H1 (cell line): ENCODE data around the gene ZSCAN30. TPM values are rescaled to one million over a fixed set of nuclear protein-coding genes. Genes with fewer than 3 reads are reported as not detected.

ENCODE experiments used
- CTCF ChIA-PET: fragments of 300-600 bp; sonication (Branson Sonifier 250); formaldehyde crosslinking; loops from one replicate; lab custom pipeline; 2021; ENCODE audit not compliant: partially characterized antibody; lab: Charles Lee
- POLR2A ChIA-PET: fragments of 300-600 bp; sonication (Branson Sonifier 250); formaldehyde crosslinking; loops from one replicate; lab custom pipeline; 2021; ENCODE audit warnings: inconsistent platforms; ENCODE audit not compliant: partially characterized antibody; lab: Charles Lee
- DNase-seq, 2 experiments: peaks; one replicate each; pipeline versions ENCODE4 v3.0.0 to v3.0.0-alpha.2; 2010 to 2022; ENCODE audit warnings: low spot score in 2 of 2, low read depth in 1 of 2, mixed read lengths in 1 of 2
- FAIRE-seq: peaks from 2 replicates; lab custom pipeline; 2011; peaks lifted over from hg19 to GRCh38; lab: Jason Lieb, UNC
- H2AFZ ChIP-seq: 2 replicates; pipeline ENCODE4 v1.8.1; 2012; ENCODE audit warnings: low read length, inconsistent platforms
- H2AK5ac ChIP-seq: 2 replicates; pipeline ENCODE4 v1.6.1; 2013; ENCODE audit warnings: low read depth, low read length
- H2BK120ac ChIP-seq: replicated peaks from 2 replicates; pipeline ENCODE3; 2013; ENCODE audit warnings: low read depth, low read length, inconsistent platforms
- H2BK12ac ChIP-seq: 2 replicates; pipeline ENCODE4 v1.6.1; 2013; ENCODE audit warnings: low read depth, low read length
- H2BK15ac ChIP-seq: 2 replicates; pipeline ENCODE4 v1.6.1; 2013; ENCODE audit warnings: low read length
- H2BK20ac ChIP-seq: 2 replicates; pipeline ENCODE4 v1.6.1; 2013; ENCODE audit warnings: low read length
- H2BK5ac ChIP-seq: 2 replicates; pipeline ENCODE4 v1.6.1; 2013; ENCODE audit warnings: low read depth, low read length
- H3K14ac ChIP-seq: 2 replicates; pipeline ENCODE4 v1.6.1; 2013; ENCODE audit warnings: inconsistent platforms; ENCODE audit not compliant: insufficient read length
- H3K18ac ChIP-seq: 2 replicates; pipeline ENCODE4 v1.6.1; 2013; ENCODE audit warnings: low read length; ENCODE audit errors: extremely low read depth
- H3K23ac ChIP-seq: 2 replicates; pipeline ENCODE4 v1.6.1; 2013; ENCODE audit warnings: inconsistent platforms; ENCODE audit not compliant: insufficient read length
- H3K23me2 ChIP-seq: 2 replicates; pipeline ENCODE4 v1.6.1; 2013; ENCODE audit warnings: low read depth, low read length
- H3K27ac ChIP-seq: 2 replicates; pipeline ENCODE4 v1.6.1; 2011; ENCODE audit warnings: low read depth, low read length, inconsistent platforms
- H3K27me3 ChIP-seq, 4 experiments: replicated peaks in 1 of 4; 1 replicate in 1 of 4; 2 replicates in 3 of 4; pipeline versions ENCODE4 v1.6.1 to v1.8.1; 2011 to 2013; ENCODE audit warnings: low read length in 3 of 4, mild to moderate bottlenecking in 3 of 4, inconsistent platforms in 2 of 4, mixed read lengths in 2 of 4, moderate library complexity in 1 of 4; ENCODE audit not compliant: control insufficient read depth in 3 of 4, insufficient read depth in 3 of 4; ENCODE audit errors: extremely low read depth in 1 of 4
- H3K36me3 ChIP-seq, 4 experiments: 2 replicates each; pipeline versions ENCODE4 v1.6.1 to v1.8.1; 2011 to 2013; ENCODE audit warnings: mild to moderate bottlenecking in 4 of 4, low read length in 3 of 4, moderate library complexity in 2 of 4, control low read depth in 1 of 4, inconsistent platforms in 1 of 4; ENCODE audit not compliant: insufficient read depth in 4 of 4, control insufficient read depth in 2 of 4
- H3K4ac ChIP-seq: replicated peaks from 2 replicates; pipeline ENCODE3; 2013; ENCODE audit warnings: low read length, low read depth, mixed read lengths, inconsistent platforms; ENCODE audit not compliant: insufficient read length
- H3K4me1 ChIP-seq, 4 experiments: replicated peaks in 1 of 4; 1 replicate in 1 of 4; 2 replicates in 3 of 4; pipeline versions ENCODE4 v1.6.1 to v1.8.1; 2011 to 2013; ENCODE audit warnings: low read length in 3 of 4, inconsistent platforms in 2 of 4, mixed read lengths in 1 of 4; ENCODE audit not compliant: insufficient read depth in 4 of 4, control insufficient read depth in 3 of 4
- H3K4me2 ChIP-seq, 2 experiments: 2 replicates each; pipeline versions ENCODE4 v1.6.1 to v1.8.1; 2011 to 2013; ENCODE audit warnings: low read depth in 2 of 2, low read length in 2 of 2, control low read depth in 1 of 2, inconsistent platforms in 1 of 2, mild to moderate bottlenecking in 1 of 2; ENCODE audit not compliant: insufficient read depth in 1 of 2
- H3K4me3 ChIP-seq, 4 experiments: fragments of 200-600, 300-600 bp in 1 of 4; sonication (generic), shearing (Covaris generic), sonication (Bioruptor Twin) in 1 of 4; 2 replicates each; pipeline versions ENCODE4 v1.5.1 to v1.8.1; 2011 to 2016; ENCODE audit warnings: low read length in 4 of 4, low read depth in 3 of 4, control low read depth in 2 of 4, inconsistent platforms in 2 of 4, mild to moderate bottlenecking in 2 of 4, mixed read lengths in 1 of 4, moderate library complexity in 1 of 4; ENCODE audit not compliant: insufficient read depth in 2 of 4; ENCODE audit errors: extremely low read depth in 1 of 4
- H3K56ac ChIP-seq: replicated peaks from 2 replicates; pipeline ENCODE3; 2013; ENCODE audit warnings: low read depth, mild to moderate bottlenecking, mixed read lengths, low read length, inconsistent platforms; ENCODE audit not compliant: insufficient read length
- H3K79me1 ChIP-seq: 2 replicates; pipeline ENCODE4 v1.6.1; 2013; ENCODE audit warnings: low read depth, low read length, control low read depth
- H3K79me2 ChIP-seq, 2 experiments: 2 replicates each; pipeline versions ENCODE4 v1.6.1 to v1.8.1; 2012 to 2013; ENCODE audit warnings: low read length in 2 of 2, mild to moderate bottlenecking in 2 of 2, inconsistent platforms in 1 of 2; ENCODE audit not compliant: insufficient read depth in 2 of 2, control insufficient read depth in 1 of 2
- H3K9ac ChIP-seq, 4 experiments: replicated peaks in 1 of 4; 1 replicate in 1 of 4; 2 replicates in 3 of 4; pipeline versions ENCODE4 v1.6.1 to v1.8.1; 2011 to 2013; ENCODE audit warnings: low read depth in 3 of 4, low read length in 3 of 4, control low read depth in 2 of 4, mild to moderate bottlenecking in 2 of 4, moderate library complexity in 2 of 4, inconsistent platforms in 1 of 4; ENCODE audit errors: extremely low read depth in 1 of 4
- H3K9me3 ChIP-seq, 2 experiments: 2 replicates each; pipeline versions ENCODE4 v1.6.1 to v1.8.1; 2012 to 2013; ENCODE audit warnings: mild to moderate bottlenecking in 2 of 2, moderate library complexity in 2 of 2, control low read depth in 1 of 2, inconsistent platforms in 1 of 2, low read depth in 1 of 2, low read length in 1 of 2, mixed read lengths in 1 of 2; ENCODE audit not compliant: insufficient read depth in 2 of 2
- H4K20me1 ChIP-seq, 2 experiments: replicated peaks in 1 of 2; 2 replicates each; pipeline versions ENCODE3 to v1.8.1; 2011 to 2013; ENCODE audit warnings: inconsistent platforms in 2 of 2, low read length in 2 of 2, mild to moderate bottlenecking in 1 of 2; ENCODE audit not compliant: insufficient read depth in 2 of 2, control insufficient read depth in 1 of 2
- H4K5ac ChIP-seq: 2 replicates; pipeline ENCODE4 v1.6.1; 2013; ENCODE audit warnings: low read length, low read depth, mixed read lengths, inconsistent platforms; ENCODE audit not compliant: insufficient read length
- H4K8ac ChIP-seq: 2 replicates; pipeline ENCODE4 v1.8.0; 2013; ENCODE audit warnings: mild to moderate bottlenecking, moderate library complexity, low read length, inconsistent platforms; ENCODE audit not compliant: insufficient read depth; ENCODE audit errors: extremely low read depth
- H4K91ac ChIP-seq: replicated peaks from 2 replicates; pipeline ENCODE3; 2013; ENCODE audit warnings: low read length, mixed read lengths, inconsistent platforms; ENCODE audit not compliant: insufficient read length
- ASH2L ChIP-seq: fragments of 200-600, 300-600 bp; sonication (generic); IDR thresholded peaks from one replicate; pipeline ENCODE4 v1.7.1; 2017; ENCODE audit warnings: low read length
- CREB1 ChIP-seq: IDR thresholded peaks from 2 replicates; pipeline ENCODE4 v1.6.1; 2012; ENCODE audit warnings: inconsistent platforms
- HDAC6 ChIP-seq: IDR thresholded peaks from one replicate; pipeline ENCODE4 v1.7.1; 2012; ENCODE audit warnings: low read depth, mild to moderate bottlenecking, inconsistent platforms, low read length, moderate library complexity
- POLR2AphosphoS5 ChIP-seq: IDR thresholded peaks from 2 replicates; pipeline ENCODE4 v1.6.1; 2011; ENCODE audit warnings: low read depth, low read length
- SUZ12 ChIP-seq: fragments of 200-600 bp; sonication (generic); IDR thresholded peaks from 2 replicates; pipeline ENCODE4 v1.6.1; 2012; ENCODE audit warnings: mild to moderate bottlenecking, inconsistent platforms, low read length, moderate library complexity, mixed read lengths
- polyA plus RNA-seq, 7 experiments: library from polyadenylated mRNA; depleted of rRNA in 3 of 7; stranded (reverse) in 5 of 7; unstranded in 2 of 7; fragments of >200 nt in 5 of 7; fragments of 200-250 nt in 2 of 7; gene quantifications; 1 replicate in 5 of 7; 2 replicates in 1 of 7; 4 replicates in 1 of 7; pipeline versions ENCODE4 v1.2.1 to v1.2.3, GENCODE V29; 2011 to 2013; ENCODE audit warnings: missing spikeins in 2 of 7, mixed read lengths in 2 of 7
- total RNA-seq: library from RNA; stranded (reverse); fragmentation: NEBNext Ultra II Directional; extraction: Animal tissue kit (Norgen Biotek cat#: 25700); gene quantifications from 2 replicates; pipeline ENCODE4 v1.2.1, GENCODE V29; 2021
- TF ChIP-seq, protein P1 (sequence below): IDR thresholded peaks from 2 replicates; pipeline ENCODE4 v1.6.1; 2012; ENCODE audit warnings: low read length, inconsistent platforms
- TF ChIP-seq, protein P2 (sequence below): IDR thresholded peaks from 2 replicates; pipeline ENCODE4 v1.6.1; 2011; ENCODE audit warnings: low read length, improper control_type of control experiment

The ZSCAN30 gene
- total and polyA plus RNA-seq, 2 of the 8 experiments (the other 6 are each of a cell fraction or from before 2014, with no cell fraction given), result 4.4 to 10.3 TPM

DNA sequence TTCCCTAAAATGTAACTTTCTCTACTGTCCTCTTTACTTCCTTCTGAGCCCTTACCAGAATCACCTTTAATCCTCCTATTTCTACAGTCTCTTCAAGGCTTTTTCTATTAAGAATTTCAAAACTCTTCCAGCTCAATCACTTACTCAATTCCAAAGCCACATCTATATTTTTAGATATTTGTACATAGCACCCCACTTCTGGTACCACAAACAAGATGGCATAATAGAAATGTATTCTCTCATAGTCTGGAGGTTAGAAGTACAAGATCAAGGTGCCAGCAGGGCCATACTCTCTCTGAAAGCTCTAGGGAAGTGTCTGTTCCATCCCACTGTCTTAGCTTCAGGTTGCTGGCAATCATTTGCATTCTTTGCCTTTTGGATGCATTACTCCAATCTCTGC is 11.1 kb downstream of the ZSCAN30 start:
- CTCF ChIA-PET, result no interaction called here
- no peak overlapping the region for H3K14ac ChIP-seq
- POLR2A ChIA-PET, result interaction anchor here (2.2 kb wide), 1 partner anchor 11 kb away, joined by 8 read pairs; the partner anchor contains the start of gene ZSCAN30
- peaks cover 19% of the 10 kb centered on the region in 2 experiments for H3K9me3 ChIP-seq
- no peak overlapping the region for H4K91ac ChIP-seq
- no peaks in the 10 kb centered on the region for H3K79me1 ChIP-seq
- H3K4me3 ChIP-seq, result no peak overlapping the region
- DNase-seq (no peak), FAIRE-seq (no peak)
- no peak overlapping the region for H4K8ac ChIP-seq
- no peaks in the 10 kb centered on the region; the same call in 1 of the 2 replicates for H3K23me2 ChIP-seq
- no peak overlapping the region for H2BK12ac ChIP-seq
- no peak overlapping the region for H3K18ac ChIP-seq
- peaks cover 0 to 8% (median 4%) of the 10 kb centered on the region in 4 experiments; a peak in 5 of 8 replicates for H3K36me3 ChIP-seq
- H2BK5ac ChIP-seq, result no peak overlapping the region
- no peak overlapping the region for H4K5ac ChIP-seq
- H3K56ac ChIP-seq, result no peak overlapping the region
- TF ChIP-seq SUZ12 (no peak), ASH2L (no peak), HDAC6 (no peak), POLR2AphosphoS5 (no peak), CREB1 (no peak)
- TF ChIP-seq, protein P1, sequence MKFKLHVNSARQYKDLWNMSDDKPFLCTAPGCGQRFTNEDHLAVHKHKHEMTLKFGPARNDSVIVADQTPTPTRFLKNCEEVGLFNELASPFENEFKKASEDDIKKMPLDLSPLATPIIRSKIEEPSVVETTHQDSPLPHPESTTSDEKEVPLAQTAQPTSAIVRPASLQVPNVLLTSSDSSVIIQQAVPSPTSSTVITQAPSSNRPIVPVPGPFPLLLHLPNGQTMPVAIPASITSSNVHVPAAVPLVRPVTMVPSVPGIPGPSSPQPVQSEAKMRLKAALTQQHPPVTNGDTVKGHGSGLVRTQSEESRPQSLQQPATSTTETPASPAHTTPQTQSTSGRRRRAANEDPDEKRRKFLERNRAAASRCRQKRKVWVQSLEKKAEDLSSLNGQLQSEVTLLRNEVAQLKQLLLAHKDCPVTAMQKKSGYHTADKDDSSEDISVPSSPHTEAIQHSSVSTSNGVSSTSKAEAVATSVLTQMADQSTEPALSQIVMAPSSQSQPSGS, result no peak
- TF ChIP-seq, protein P2, sequence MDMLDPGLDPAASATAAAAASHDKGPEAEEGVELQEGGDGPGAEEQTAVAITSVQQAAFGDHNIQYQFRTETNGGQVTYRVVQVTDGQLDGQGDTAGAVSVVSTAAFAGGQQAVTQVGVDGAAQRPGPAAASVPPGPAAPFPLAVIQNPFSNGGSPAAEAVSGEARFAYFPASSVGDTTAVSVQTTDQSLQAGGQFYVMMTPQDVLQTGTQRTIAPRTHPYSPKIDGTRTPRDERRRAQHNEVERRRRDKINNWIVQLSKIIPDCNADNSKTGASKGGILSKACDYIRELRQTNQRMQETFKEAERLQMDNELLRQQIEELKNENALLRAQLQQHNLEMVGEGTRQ, result no peak
- H4K20me1 ChIP-seq, result no peaks in the 10 kb centered on the region
- no peaks in the 10 kb centered on the region for H3K27me3 ChIP-seq
- no peak overlapping the region for H2AK5ac ChIP-seq
- H3K23ac ChIP-seq, result no peak overlapping the region
- no peak overlapping the region for H3K27ac ChIP-seq
- H3K4me1 ChIP-seq, result no peaks in the 10 kb centered on the region
- H2AFZ ChIP-seq, result no peak overlapping the region
- no peak overlapping the region for H3K4ac ChIP-seq
- no peaks in the 10 kb centered on the region; a peak in 1 of 4 replicates for H3K79me2 ChIP-seq
- no peak overlapping the region for H3K9ac ChIP-seq
- no peak overlapping the region for H2BK20ac ChIP-seq
- no peak overlapping the region for H2BK15ac ChIP-seq
- no peak overlapping the region for H2BK120ac ChIP-seq
- no peak overlapping the region for H3K4me2 ChIP-seq
